BJ (cell line): ENCODE measurements around the gene TLR3. TPM values are rescaled to one million over a fixed set of nuclear protein-coding genes. Genes with fewer than 3 reads are reported as not detected.

Experiments
- CTCF ChIA-PET: fragments of 350-600 bp; formaldehyde crosslinking; extraction: SDS; loops from one replicate; lab custom pipeline; 2021; ENCODE audit warnings: antibody characterized with exemption, inconsistent platforms; lab: Yijun Ruan, JAX
- POLR2A ChIA-PET: fragments of 300-600 bp; sonication (Branson Sonifier 250); formaldehyde crosslinking; extraction: SDS; loops from one replicate; lab custom pipeline; 2021; ENCODE audit warnings: antibody characterized with exemption; lab: Charles Lee
- DNase-seq: peaks from one replicate; pipeline ENCODE4 v3.0.0-alpha.2; 2011; ENCODE audit warnings: low read depth
- H3K27me3 ChIP-seq: 2 replicates; pipeline ENCODE4 v1.6.0; 2011; ENCODE audit warnings: low read length; ENCODE audit not compliant: control insufficient read depth, insufficient read depth
- H3K36me3 ChIP-seq: 2 replicates; pipeline ENCODE4 v1.5.1; 2011; ENCODE audit warnings: low read length; ENCODE audit not compliant: control insufficient read depth, insufficient read depth
- H3K4me3 ChIP-seq: 2 replicates; pipeline ENCODE4 v1.5.1; 2011; ENCODE audit warnings: low read depth, mild to moderate bottlenecking, control low read depth, low read length
- polyA plus RNA-seq: library from polyadenylated mRNA; depleted of rRNA; stranded (reverse); fragments of >200 nt; gene quantifications from 2 replicates; pipeline ENCODE4 v1.2.3, GENCODE V29; 2011
- TF ChIP-seq, protein P1 (sequence below): IDR thresholded peaks from 2 replicates; pipeline ENCODE4 v1.5.1; 2011; ENCODE audit warnings: low read depth, mild to moderate bottlenecking, control low read depth, inconsistent platforms, low read length, moderate library complexity; ENCODE audit not compliant: insufficient read depth

The TLR3 gene
- polyA plus RNA-seq, 1 experiment, result 0.44 TPM

DNA sequence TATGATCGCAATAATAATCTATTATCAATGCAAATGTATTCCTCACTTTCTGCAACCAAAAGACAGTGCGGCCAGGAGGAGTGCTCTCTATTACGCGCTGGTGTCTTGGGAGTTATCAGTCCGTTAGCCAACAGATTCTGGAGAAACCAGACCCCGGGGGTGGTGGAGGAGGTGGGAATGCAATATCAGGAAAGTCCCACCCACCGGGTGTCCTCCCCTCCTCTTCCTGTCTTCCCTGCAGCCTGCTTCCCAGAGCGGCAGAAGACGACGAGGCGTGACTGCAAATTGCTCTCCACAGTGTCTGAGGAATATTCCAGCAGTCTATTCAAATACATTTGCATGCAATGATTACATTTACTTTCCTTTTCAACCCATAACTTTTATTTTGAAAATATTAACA lies 17.9 kb upstream of the TLR3 start:
- no peaks in the 10 kb centered on the region for H3K36me3 ChIP-seq
- CTCF ChIA-PET, result no interaction called here
- no peak overlapping the region for H3K4me3 ChIP-seq
- POLR2A ChIA-PET, result no interaction called here
- TF ChIP-seq, protein P1, sequence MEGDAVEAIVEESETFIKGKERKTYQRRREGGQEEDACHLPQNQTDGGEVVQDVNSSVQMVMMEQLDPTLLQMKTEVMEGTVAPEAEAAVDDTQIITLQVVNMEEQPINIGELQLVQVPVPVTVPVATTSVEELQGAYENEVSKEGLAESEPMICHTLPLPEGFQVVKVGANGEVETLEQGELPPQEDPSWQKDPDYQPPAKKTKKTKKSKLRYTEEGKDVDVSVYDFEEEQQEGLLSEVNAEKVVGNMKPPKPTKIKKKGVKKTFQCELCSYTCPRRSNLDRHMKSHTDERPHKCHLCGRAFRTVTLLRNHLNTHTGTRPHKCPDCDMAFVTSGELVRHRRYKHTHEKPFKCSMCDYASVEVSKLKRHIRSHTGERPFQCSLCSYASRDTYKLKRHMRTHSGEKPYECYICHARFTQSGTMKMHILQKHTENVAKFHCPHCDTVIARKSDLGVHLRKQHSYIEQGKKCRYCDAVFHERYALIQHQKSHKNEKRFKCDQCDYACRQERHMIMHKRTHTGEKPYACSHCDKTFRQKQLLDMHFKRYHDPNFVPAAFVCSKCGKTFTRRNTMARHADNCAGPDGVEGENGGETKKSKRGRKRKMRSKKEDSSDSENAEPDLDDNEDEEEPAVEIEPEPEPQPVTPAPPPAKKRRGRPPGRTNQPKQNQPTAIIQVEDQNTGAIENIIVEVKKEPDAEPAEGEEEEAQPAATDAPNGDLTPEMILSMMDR, result no peak
- no peak for DNase-seq
- no peaks in the 10 kb centered on the region for H3K27me3 ChIP-seq

DNA sequence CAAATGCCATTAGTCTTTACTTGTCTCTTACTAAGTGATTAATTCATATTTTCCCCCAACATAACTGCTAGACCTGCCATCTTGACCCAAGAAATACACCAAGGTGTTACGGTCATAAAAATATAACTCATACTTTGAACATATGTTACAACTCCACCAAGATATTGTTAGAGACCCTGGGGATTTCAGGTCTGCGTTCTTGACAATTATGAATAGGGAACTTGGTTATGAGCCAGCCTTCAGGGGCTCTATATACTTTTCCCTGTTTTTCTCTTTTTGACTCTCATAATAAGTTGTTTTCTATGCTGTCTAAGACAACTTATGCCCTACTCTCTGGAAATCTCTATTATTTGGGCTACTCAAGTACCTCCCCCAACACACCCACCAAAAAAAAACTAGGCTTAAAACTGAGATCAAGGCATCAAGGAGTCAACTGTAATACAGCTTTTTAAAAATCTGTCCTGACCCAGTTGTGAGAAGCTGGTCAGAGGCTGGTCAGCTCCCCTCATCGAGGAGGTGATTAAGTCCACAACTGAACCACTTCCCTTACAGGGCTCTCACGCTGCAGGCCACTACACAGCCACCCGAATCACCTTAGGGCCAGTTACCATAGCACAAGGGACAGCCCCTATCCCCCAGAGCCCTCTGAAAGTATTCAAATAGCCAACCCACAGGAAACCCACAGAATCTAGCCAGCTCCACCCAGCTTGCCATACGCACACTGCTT lies 10.5 kb upstream of the TLR3 start:
- no peak for DNase-seq
- ChIA-PET POLR2A (no interaction called here), CTCF (interaction anchor here (0.6 kb wide), 1 partner anchor 634 kb away, joined by 4 read pairs; no protein-coding TSS in a partner anchor)
- Histone ChIP-seq H3K27me3 (no peaks in the 10 kb centered on the region), H3K4me3 (no peak overlapping the region), H3K36me3 (no peaks in the 10 kb centered on the region)
- TF ChIP-seq, protein P1, result no peak

DNA sequence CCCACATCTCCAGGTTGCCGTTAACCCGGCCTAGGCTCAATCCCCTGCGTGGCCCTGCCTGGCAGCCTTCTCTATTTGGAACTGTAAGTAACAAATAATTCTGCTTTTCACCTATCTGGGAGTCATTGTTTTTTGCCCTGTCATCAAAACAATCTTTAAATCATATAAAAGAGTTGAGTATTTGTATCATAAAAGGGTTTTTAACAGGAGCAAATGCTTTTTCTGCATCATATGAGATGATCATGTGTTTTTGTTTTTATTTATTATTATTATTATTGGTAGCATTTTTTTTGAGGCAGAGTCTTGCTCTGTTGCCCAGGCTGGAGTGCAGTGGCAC lies 10.0 kb upstream of the TLR3 start:
- ChIA-PET CTCF (interaction anchor here (0.6 kb wide), 1 partner anchor 634 kb away, joined by 4 read pairs; no protein-coding TSS in a partner anchor), POLR2A (no interaction called here)
- Histone ChIP-seq H3K36me3 (no peaks in the 10 kb centered on the region), H3K27me3 (no peaks in the 10 kb centered on the region), H3K4me3 (no peak overlapping the region)
- no peak for DNase-seq
- TF ChIP-seq, protein P1, result no peak

DNA sequence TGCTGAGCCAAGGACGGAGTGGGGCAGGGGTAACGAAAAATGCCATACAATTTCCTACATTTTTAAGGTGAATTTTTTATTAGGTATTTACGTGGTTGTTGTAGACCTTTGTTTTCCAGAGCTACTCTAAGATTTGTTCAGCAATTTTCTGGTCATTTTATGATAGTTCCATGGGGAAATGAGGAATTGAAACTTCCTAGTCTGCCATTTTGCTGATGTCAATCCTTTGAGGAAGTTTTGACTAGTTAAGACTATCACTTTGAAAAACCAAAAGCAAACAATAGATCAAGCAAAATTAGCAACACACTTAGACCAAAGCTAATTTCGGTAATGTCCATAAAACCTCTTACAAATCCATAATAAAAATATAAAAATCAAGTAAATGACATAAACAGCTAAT lies 7.0 kb upstream of the TLR3 start:
- DNase-seq, result no peak
- POLR2A ChIA-PET, result no interaction called here
- Histone ChIP-seq H3K4me3 (no peak overlapping the region), H3K27me3 (no peaks in the 10 kb centered on the region), H3K36me3 (no peaks in the 10 kb centered on the region)
- CTCF ChIA-PET, result no interaction called here
- TF ChIP-seq, protein P1, result no peak

DNA sequence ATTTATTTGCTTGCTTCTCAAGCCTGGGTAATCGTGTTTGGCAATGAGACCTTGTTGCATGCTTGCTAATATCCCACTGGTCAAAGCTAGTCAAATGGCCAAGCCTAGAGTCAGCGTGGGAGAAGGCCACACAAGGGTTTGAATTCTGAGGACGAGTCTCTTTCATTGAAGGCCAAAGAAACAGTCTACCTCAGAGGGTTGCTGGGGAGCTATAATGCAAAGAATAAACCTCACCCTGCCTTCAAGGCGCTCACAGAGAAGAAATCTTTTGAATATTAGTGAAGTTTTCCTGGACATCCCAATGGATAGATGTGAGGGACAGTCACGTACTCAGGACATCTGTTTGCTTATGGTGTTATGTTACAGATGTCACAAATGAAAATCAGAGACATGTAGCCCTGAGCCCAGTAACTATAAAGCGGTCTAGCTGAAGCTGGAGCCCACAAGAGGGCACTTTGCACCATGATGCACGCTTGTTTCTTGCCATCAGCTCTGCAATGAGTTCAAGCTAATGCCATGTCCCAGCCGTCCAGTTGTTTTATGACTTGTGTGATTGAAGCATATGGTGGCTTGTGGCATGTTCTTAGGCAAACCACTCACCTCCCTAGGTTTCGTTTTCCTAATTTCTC lies 1.1 kb upstream of the TLR3 start:
- ChIA-PET CTCF (interaction anchor here (0.7 to 1.6 kb wide), 5 partner anchors 11 to 1028 kb away, joined by 3 to 10 read pairs (median 4); no protein-coding TSS in a partner anchor), POLR2A (no interaction called here)
- Histone ChIP-seq H3K4me3 (no peak overlapping the region), H3K27me3 (no peaks in the 10 kb centered on the region), H3K36me3 (no peaks in the 10 kb centered on the region)
- TF ChIP-seq, protein P1, result peak; percentile 54
- DNase-seq, result no peak
